HG03460 (cell line): Measurements from ENCODE around the gene LRIT1.
A peak's percentile ranks its signal among the peaks of the same experiment; 100 is the strongest.

Experiments
- ATAC-seq: cut with Tn5 transposase; IDR thresholded peaks from one replicate; pipeline ENCODE4 v1.9.1; 2021; ENCODE audit not compliant: unreplicated experiment

Gene LRIT1

GRCh38 chr10:84195044-84195830 is 46.1 kb downstream of the LRIT1 start:
- ATAC-seq, result peak; percentile 9

DNA sequence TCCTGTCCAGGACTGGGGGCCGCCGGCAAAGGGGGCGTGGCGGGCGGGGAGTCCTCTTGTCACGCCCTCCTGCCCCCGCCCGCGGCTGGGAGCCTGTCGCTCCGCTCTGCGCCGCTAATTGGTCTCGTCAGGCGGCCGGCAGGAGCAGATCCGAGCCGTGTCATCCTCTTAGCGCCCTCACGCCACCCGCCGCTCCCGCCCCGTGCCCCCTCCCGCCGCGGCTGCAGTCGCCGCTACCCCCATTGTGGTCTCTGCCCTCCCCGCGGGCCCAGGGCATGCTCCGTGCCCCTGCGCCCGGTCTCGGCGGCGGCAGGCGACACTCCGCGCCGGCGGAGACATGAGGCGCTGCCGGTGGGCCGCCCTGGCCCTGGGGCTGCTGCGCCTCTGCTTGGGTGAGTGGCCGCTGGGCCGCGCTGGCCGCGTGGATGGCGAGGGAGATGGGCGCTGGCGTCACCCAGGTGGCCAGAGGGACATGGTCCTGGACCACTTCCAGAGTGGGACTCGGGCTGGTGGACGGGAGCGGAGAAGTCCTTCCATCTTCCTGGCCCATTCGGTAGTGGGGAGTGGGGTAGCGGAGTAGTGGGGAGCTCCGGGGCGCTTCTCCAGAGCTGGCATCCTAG is 46.8 kb downstream of the LRIT1 start, which contains the start of gene CDHR1:
Gene CDHR1 (plus strand): TSS at position 114 of the 620 bp plus-strand sequence. CDS start 224 bp downstream, at position 338.
- peak; percentile 74 for ATAC-seq

DNA sequence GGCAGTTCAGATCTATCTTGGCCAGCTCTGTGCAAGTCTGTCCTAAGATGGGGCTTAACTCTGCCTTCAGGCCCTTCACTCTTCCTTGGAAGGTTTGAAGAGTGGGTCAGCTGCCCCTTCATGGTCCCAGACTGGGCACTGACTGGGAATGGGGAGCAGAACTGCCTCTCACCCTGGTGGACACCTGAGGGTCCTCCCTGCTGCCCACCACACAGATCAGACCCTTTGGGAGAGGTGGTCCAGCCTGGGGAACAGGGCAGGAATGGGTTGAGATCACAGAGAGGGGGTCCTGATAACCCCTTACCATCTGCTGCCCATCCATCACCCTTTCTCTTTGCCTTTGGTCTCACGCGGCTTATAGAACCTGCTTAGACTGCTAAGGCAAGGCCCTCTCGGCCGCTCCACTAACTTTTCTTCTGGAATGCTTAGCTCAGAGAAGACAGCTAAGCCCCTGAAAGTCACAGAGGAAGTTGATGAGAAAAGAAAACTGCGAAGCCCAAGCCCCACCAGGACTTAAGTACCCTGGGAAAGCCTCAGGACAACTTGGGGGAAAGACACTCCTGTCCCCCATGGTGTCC is 47.4 kb downstream of the LRIT1 start:
- ATAC-seq, result peak; percentile 21

GRCh38 chr10:84193327-84193726 is 48.0 kb downstream of the LRIT1 start:
- ATAC-seq, result no peak

DNA sequence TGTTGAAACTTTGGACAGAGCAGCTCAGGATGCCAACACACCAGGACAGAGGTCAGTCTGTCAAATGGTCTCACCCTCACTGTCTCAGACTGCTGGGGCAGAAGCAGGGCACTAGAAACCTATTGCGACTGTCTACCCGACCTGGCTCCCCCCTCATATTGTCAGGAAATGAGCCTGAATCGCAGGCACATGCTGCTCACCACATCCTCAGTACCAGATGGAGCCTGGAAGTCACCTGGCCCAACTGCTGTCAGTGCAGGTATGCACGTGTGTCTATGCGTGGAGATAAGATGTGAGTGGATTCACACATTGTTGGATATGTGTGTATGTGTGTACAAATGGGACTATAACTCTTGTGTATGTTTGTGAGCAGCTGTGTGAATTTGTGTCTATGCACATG is 50.2 kb downstream of the LRIT1 start:
- no peak for ATAC-seq

GRCh38 chr10:84190621-84191020 is 50.7 kb downstream of the LRIT1 start:
- no peak for ATAC-seq

- ATAC-seq, result no peak
Measured at GRCh38 chr10:84188815-84189214, 52.5 kb downstream of the LRIT1 start.

GRCh38 chr10:84185526-84186175 is 55.7 kb downstream of the LRIT1 start:
- no peak for ATAC-seq

- no peak for ATAC-seq
Measured at GRCh38 chr10:84184517-84184916, 56.8 kb downstream of the LRIT1 start.

DNA sequence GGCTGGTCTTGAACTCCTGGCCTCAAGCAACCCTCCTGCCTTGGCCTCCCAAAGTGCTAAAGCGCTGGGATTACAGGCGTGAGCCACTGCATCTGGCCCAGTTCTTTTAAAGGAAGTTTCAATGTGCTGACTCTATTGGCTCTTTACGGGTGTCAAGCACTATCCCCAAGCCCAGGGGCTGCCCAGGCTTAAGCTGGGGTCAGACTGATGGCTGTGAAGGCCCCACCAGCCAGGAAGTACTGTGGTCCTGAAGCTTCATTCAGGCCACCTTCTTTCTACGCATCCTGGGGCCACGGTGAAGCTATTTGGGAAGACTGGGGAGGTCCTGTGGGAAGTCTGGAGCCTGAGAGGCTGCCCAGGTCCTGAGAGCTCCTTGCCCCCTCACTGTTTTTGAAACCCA is 59.7 kb downstream of the LRIT1 start:
- no peak for ATAC-seq
